Vagina (tissue), 2 donors: ENCODE measurements around the gene MCF2L.

ENCODE experiments used
- POLR2A ChIP-seq, 2 donors: fragments of 450-650 bp; IDR thresholded peaks; one replicate each; pipeline ENCODE4 v1.6.1; 2017; ENCODE audit warnings: antibody characterized with exemption in 2 of 2, mild to moderate bottlenecking in 2 of 2, moderate library complexity in 2 of 2
- POLR2AphosphoS5 ChIP-seq, 2 donors: sonication (generic); formaldehyde crosslinking; IDR thresholded peaks; one replicate each; pipeline ENCODE4 v1.9.0; 2017; ENCODE audit warnings: antibody characterized with exemption in 2 of 2, mild to moderate bottlenecking in 2 of 2, low read depth in 1 of 2; ENCODE audit not compliant: insufficient read depth in 1 of 2
- TF ChIP-seq, protein P1 (sequence below), 3 experiments: fragments of 450-650 bp in 2 of 3; fragments of 200-600 bp in 1 of 3; sonication (generic) in 1 of 3; IDR thresholded peaks; one replicate each; pipeline ENCODE4 v1.5.1; 2017 to 2019; ENCODE audit warnings: antibody characterized with exemption in 3 of 3, mild to moderate bottlenecking in 2 of 3, moderate library complexity in 2 of 3

DNA sequence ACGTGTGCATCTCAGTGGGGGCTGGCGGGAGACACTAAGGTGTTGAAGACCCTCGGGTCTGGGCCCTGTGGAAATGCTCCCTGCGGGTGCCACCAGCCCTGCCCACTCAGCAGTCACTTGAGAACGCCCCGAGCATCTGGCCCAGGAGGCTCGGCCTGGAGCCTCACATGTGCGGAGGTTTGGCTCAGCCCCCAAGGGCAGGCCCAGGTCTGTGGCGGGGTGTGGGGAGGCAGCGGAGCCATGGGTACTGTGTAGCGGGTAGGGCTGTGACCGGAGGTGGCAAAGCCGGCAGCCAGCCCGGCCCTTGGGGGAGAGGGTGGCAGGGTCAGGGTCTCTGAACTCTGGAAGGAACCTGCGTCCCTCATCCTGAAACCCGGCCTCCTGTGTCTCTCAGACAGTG is 37.6 kb downstream of the MCF2L start:
- TF ChIP-seq, protein P1, sequence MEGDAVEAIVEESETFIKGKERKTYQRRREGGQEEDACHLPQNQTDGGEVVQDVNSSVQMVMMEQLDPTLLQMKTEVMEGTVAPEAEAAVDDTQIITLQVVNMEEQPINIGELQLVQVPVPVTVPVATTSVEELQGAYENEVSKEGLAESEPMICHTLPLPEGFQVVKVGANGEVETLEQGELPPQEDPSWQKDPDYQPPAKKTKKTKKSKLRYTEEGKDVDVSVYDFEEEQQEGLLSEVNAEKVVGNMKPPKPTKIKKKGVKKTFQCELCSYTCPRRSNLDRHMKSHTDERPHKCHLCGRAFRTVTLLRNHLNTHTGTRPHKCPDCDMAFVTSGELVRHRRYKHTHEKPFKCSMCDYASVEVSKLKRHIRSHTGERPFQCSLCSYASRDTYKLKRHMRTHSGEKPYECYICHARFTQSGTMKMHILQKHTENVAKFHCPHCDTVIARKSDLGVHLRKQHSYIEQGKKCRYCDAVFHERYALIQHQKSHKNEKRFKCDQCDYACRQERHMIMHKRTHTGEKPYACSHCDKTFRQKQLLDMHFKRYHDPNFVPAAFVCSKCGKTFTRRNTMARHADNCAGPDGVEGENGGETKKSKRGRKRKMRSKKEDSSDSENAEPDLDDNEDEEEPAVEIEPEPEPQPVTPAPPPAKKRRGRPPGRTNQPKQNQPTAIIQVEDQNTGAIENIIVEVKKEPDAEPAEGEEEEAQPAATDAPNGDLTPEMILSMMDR (IDR thresholded peaks at IDR 0.05): no peak
- TF ChIP-seq POLR2A (IDR thresholded peaks at IDR 0.05) (no peak), POLR2AphosphoS5 (IDR thresholded peaks at IDR 0.05; ENCODE audit: insufficient read depth in 1 of 2, low read depth in 1 of 2) (no peak)
